ENCODE results near the gene CHRDL2.

Gene CHRDL2

DNA sequence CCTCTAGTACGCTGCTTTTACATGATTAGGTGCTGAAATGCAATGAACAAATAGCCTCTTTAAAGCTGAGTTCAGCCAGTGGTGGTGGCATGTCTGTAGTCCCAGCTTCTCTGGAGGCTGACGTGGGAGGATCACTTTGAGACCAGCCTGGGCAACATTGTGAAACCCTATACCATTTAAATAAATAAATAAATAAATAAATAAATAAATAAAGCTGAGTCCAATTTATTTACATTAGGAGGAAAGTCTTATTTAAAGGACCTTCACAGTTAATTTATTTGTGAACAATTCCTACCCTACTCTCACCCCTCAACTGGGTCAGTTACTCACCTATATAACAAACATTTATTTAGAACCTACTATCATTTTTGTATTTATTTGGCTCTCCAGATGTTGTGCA, 4.8 kb upstream of the CHRDL2 start:
- no peak overlapping the region for H3K4me3 ChIP-seq (ENCODE audit: low read length)
- TF ChIP-seq, protein P1, sequence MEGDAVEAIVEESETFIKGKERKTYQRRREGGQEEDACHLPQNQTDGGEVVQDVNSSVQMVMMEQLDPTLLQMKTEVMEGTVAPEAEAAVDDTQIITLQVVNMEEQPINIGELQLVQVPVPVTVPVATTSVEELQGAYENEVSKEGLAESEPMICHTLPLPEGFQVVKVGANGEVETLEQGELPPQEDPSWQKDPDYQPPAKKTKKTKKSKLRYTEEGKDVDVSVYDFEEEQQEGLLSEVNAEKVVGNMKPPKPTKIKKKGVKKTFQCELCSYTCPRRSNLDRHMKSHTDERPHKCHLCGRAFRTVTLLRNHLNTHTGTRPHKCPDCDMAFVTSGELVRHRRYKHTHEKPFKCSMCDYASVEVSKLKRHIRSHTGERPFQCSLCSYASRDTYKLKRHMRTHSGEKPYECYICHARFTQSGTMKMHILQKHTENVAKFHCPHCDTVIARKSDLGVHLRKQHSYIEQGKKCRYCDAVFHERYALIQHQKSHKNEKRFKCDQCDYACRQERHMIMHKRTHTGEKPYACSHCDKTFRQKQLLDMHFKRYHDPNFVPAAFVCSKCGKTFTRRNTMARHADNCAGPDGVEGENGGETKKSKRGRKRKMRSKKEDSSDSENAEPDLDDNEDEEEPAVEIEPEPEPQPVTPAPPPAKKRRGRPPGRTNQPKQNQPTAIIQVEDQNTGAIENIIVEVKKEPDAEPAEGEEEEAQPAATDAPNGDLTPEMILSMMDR (conservative IDR thresholded peaks at IDR 0.05; ENCODE audit: low read depth, low read length): no peak
- DNase-seq (ENCODE audit: low read depth): no peak

DNA sequence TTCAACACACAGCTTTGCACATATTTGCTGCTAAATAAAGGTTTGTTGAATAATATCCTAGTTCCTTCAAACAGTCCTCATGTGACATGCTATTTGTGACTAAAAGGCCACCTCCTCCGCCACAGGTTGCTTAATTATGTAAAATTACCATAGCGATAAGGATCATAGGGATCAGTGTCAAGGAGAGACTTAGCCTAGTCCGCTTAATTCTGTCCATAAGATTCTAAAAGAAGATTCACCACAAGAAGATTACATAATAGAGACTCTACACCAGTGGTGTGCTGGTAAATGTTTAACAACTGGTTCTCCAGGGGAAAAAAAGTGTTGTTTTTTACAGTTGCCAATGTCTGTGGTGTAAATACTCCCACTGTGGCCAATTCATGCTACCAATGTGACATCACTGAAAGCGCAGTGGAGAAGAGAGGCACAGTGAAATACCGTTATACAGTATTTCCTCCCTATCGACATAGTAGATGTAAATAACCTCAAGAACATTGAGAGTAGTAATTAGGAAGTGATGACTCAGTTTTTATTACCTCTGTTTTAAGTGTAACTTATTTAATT, 4.2 kb upstream of the CHRDL2 start:
- no peak overlapping the region for H3K4me3 ChIP-seq (ENCODE audit: low read length)

DNA sequence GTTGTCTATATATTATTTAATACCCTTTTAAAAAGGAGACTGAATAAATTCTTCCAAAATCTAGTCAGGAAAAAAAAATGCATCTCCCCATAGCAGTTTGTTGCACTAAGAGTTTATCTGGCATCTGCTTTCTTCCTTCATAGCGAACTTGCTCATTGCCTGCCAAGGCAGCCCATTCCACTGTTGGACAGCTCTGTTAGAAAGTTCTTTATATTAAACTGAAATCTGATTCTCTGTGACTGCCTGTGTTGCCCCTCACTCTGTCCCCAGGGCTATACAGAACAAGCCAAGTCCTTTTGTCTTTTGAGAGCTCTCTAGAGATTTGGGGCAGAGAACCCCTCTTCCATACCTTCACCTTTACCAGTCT, 3.3 kb upstream of the CHRDL2 start:
- TF ChIP-seq, protein P1 (conservative IDR thresholded peaks at IDR 0.05; ENCODE audit: low read depth, low read length): no peak

More for the DNA sequence above, 4.2 kb upstream of the CHRDL2 start:
- no peak for DNase-seq (ENCODE audit: low read depth)
- TF ChIP-seq, protein P1 (conservative IDR thresholded peaks at IDR 0.05; ENCODE audit: low read depth, low read length): no peak

DNA sequence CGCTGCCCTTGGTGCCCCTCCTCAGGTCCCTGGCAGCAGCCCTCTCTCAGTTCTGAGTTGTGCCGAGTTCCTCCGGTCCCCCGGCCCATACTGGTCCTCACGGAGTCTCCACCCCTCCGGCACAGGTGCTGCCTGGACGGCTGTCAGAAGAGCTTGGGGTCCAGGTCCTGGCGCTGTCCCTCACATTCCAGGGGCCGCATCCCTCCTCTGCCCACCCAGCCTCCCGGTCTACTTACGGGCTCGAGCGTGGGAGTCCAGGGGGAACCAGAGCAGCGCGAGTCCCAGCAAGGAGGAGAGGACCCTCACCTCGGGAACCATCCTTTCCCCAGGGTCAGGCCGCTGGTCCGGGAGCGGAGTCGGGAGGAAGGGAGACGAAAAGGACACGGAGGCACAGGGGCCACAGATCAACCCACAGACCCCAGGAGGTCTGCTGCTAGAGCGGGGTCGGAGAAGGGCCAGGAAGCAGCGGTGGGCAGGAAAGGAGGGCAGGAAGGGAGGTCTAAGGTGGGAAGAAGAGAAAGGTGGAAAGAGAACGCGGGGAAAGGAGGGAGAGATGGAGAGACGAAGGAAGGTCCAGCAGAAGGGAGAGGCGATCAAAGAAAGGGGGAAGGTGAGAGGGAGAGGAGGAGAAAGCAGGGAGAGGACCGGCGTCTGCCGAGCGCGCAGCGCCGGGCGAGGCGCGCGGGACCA, 510 bp downstream of the CHRDL2 start:
- DNase-seq (ENCODE audit: low read depth): no peak
- TF ChIP-seq, protein P1 (conservative IDR thresholded peaks at IDR 0.05; ENCODE audit: low read depth, low read length): no peak
- no peak overlapping the region for H3K4me3 ChIP-seq (ENCODE audit: low read length)

More for the DNA sequence above, 3.3 kb upstream of the CHRDL2 start:
- no peak overlapping the region for H3K4me3 ChIP-seq (ENCODE audit: low read length)
- DNase-seq (ENCODE audit: low read depth): no peak

DNA sequence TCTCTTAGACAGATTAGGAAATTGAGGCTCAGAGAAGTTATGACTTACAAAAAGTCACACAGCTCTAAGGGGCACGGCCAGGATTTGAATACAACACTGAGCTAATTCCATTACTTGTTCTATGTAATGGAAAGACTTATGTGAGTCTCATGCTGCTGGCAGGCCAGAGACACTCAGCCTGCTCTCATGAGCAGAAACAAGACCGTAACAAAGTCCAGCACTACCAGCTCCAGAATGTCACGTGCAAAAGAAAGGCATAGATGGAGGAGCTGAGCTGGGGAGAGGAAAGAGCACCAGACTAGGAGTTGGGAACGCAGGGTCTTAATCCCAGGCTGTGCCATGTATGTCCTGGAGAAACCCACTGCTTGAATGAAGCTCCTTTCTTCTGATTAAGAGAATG, 1.8 kb downstream of the CHRDL2 start:
- no peak for DNase-seq (ENCODE audit: low read depth)
- H3K4me3 ChIP-seq (ENCODE audit: low read length): no peak overlapping the region
- TF ChIP-seq, protein P1 (conservative IDR thresholded peaks at IDR 0.05; ENCODE audit: low read depth, low read length): no peak

DNA sequence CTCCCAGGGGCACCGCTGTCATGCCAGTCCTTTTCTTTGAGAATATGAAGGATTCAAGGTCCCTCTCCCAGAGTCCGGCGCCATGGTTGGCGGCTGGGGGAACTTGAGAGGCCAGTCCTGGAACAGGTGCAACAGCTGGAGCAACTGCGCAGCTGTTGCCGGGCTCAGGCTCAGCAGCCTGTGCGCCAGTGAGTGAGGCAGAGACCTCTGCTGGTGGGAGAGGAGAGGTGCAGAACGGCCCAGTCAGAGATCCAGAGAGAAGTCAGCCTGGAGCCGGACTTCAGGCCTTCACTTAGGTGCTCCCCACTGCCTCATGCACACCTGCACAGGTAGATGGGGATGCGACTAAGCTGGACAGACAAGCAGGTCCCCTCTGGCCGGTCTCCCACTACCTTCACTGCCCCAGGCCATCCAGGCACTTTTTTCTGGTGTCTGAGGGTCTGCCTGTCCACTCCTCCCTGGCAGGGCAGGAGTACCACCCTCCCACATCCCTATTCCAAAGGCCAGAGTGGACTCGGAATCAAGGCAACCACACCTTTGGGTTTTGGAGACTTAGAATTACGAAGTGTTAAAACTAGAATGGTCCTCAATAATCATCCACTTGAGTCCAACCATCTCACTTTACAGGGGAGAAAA, 4.6 kb downstream of the CHRDL2 start:
- no peak overlapping the region for H3K4me3 ChIP-seq (ENCODE audit: low read length)
- TF ChIP-seq, protein P1 (conservative IDR thresholded peaks at IDR 0.05; ENCODE audit: low read depth, low read length): peak; percentile 98
- no peak for DNase-seq (ENCODE audit: low read depth)

DNA sequence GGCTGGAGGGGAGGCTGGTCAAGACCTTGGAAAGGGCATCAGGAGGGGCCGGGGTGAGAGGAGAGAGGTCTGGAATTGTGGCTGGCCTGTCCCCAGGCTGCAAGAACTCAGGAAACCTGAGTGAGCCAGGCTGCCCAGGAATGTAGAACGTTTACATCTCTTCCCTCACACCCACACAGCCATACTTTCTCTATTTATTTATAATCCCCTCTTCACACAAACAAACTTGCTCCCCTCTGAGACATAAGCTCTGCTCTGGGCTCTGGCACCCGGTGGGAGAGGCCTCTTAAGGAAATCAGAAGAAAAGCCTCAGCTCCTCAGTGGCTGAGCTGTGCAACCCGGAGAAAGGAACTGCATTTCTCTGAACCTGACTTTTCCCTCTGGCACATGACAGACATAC, 5.5 kb downstream of the CHRDL2 start:
- DNase-seq (ENCODE audit: low read depth): peak; percentile 21
- H3K4me3 ChIP-seq (ENCODE audit: low read length): no peak overlapping the region
- TF ChIP-seq, protein P1 (conservative IDR thresholded peaks at IDR 0.05; ENCODE audit: low read depth, low read length): no peak
